NCI-H1105 (cell line): ENCODE results near the gene MED4.

Experiments
- DNase-seq: peaks from one replicate; lab custom pipeline; 2025; lab: John Stamatoyannopoulos, UW

The MED4 gene

DNA sequence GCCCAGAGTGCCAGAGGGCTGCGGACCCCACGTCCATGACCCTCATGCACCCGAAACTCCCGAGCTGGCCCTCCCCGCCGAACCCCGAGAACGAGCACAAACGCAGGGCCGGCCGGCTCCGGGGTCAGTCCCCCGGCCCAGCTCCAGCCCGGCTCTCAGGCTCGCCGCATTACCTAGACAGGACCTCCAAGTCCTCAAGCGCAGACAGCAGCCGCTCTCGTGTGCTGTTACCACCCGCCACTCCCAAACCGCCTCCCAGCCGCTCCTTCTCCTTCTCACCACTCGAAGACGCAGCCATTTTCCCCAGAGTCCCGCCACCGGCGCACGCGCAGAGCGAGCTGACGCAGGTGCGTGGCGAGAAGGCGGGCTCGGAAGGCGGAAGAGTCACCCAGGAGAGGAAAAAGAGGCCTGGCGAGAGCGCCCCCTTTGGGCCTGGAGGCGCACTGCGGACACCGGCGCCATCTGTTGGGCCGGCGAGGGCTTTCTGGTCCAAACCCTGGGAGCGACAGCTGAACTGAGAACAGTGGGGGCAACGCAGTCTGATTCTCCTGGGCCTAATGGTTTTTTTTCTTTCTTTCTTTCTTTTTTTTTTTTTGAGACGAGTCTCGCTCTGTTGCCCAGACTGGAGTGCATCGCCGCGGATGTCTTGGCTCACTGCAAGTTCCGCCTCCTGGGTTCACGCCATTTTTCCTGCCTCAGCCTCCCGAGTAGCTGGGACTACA, at the start of gene MED4:
Gene MED4, minus strand, starts transcription at position 324 of the 722 bp plus-strand sequence. Its CDS starts 26 bp downstream, at position 298.
- DNase-seq = peak; percentile 70

DNA sequence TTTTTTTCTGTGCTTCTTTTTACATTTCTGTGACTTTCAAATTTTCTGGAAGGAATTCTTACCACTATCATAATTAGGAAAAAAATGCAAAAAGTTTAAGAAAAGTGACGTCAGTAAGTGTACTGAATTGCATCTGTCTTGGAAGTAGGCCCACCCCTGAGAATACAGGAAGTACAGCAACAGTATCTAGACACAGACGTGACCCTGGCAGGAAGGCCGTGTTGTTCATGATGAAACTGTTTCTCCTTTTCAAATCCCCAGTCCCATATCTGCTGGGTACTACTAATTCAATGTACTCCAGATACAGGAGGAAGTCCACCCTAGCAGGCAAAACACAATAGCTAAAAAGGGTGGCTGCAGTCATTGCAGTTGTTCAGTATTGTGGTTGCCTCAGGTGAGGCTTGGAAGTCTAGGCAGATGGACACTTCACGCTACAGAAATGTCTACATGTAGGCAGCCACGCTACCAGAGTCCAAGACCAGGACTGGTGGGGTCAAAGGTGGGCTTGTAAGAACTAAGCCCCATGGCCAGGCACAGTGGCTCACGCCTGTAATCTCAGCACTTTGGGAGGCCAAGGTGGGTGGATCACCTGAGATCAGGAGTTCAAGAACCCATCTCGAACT, 49.6 kb upstream of the MED4 start:
- DNase-seq = no peak

DNA sequence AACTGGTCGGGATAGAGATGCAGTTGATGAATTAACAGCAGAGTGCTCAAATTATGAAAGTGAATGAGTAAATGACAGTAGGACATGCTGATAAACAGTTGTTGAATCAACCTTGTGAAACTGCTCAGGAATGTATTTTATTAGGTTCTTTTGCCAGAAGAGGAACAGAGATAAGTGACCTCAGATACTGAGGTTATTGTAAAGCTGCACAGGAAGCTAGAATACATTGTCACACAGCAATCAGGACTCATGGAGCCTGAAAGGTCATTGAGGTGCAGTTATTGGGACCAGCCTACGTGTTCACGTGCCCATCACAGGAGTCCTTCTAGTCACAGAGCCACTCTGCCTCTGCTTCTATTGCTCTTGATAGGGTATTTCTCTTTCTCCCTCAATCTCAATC, 47.5 kb upstream of the MED4 start:
- no peak for DNase-seq

DNA sequence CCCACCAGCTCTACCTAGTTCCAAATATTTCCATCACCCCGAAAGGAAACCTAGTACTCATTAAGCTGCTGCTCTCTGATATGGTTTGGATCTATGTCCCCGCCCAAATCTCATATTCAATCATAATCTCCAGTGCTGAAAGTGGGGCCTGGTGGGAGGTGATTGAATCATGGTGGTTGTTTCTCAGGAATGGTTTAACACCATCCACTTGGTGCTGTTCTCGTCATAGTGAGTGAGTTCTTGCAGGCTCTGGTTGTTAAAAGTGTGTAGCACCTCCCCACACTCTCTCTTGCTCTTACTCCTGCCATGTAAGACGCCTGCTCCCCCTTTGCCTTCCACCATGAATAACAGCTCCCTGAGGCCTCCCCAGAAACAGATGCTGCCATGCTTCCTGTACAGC, 43.4 kb upstream of the MED4 start:
- no peak for DNase-seq

GRCh38 chr13:48132961-48133360, 38.1 kb upstream of the MED4 start:
- no peak for DNase-seq

GRCh38 chr13:48131533-48131932, 36.6 kb upstream of the MED4 start:
- no peak for DNase-seq

- DNase-seq = no peak
Measured at GRCh38 chr13:48126944-48127830, 32.3 kb upstream of the MED4 start.

DNA sequence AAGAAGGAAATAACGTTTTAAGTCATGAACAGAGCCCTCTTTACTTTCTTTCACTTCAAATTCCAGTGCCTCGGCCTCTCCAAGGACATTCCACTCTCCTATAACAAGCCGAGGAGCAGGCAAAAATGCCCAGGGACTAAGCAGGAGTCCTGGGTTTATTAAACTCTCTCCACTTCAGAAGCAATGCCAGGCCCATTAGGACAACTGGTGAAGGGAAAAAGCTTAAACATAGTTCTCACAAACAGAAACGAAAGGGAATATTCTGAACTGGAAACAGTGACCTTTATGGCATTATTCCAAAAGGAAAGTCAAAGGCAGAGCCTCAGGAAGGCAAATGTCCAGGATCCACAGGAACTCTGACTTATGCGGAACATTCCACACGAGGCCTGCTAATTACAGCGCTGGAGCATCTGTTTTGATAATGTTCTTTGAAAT, 30.9 kb upstream of the MED4 start:
- DNase-seq = no peak

GRCh38 chr13:48123812-48124211, 28.9 kb upstream of the MED4 start:
- DNase-seq = no peak

DNA sequence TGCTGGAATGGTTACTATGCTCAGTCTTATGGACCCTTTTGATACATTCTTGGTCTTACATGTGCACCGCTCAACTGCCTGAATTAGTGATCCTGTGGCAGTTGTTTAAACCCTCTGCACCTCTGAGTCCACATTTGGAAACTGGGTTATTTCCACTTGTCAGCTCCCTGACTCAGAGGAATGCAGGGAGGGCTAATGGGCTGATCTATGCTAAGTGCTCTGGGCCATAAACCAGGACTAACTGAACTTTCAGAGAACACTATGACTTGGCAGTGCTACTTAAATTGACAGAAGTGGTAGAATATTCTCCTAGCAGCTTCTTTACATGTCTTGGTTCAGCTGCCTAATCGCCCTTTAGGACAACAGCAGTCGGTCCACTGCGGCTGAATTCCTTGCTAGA, 26.8 kb upstream of the MED4 start:
- no peak for DNase-seq

DNA sequence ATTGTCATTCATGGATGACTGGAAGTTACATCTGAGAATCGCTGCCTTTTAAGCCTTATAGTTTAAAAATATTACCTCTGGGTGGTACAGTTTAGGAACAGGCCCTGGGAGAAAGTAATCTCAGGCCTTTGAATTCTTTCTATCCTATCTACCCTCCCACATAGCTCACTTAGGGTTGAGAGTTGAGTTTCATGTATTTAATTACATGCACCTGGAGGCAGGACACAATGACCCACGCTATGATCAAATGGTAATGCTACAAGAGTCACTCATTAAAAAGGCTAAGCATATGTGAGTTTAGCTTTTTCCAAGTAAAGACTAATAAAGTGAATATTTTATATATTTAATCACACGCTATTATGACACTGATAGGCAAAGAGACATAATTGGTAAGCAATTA, 25.3 kb upstream of the MED4 start:
- DNase-seq = no peak

- DNase-seq = no peak
Measured at GRCh38 chr13:48118030-48118429, 23.1 kb upstream of the MED4 start.

- DNase-seq = no peak
Measured at GRCh38 chr13:48116808-48117207, 21.9 kb upstream of the MED4 start.

GRCh38 chr13:48113756-48114130, 18.8 kb upstream of the MED4 start:
- DNase-seq = no peak

DNA sequence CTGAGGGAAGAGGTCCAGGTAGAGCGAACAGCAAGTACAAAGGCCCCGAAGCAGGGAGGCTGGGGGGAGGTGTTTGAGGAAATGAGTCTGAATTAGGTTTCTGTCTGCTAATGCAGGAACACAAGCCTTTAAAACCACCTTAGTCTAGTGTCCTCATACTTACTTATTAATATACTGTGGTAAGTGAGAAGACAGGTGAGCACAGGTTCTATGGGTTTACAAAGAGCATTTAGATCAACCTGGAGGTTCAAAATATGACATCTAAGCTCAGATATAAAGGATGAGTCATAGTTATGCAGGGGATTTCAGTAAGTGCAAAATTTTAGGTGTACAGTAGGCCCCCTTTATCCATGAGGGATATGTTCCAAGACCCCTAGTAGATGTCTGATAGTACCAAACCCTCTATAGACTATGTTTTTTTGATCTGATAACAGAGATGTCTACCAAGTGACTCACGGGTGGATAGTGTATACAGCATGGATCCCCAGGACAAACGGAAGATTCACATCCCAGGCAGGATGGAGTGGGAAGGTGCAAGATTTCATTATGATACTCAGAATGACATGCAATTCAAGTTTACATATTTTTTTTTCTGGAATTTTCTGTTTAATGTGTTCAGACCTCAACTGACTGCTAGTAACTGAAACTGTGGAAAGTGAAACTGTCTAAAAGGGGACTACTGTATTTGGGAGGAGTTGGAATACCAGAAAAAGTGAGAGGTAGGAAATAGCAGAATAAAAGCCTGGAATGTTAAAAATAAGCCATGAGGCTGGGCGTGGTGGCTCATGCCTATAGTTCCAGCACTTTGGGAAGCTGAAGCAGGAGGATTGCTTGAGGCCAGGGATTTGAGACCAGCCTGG, 18.2 kb upstream of the MED4 start:
- no peak for DNase-seq

- DNase-seq = no peak
Measured at GRCh38 chr13:48110931-48111721, 16.2 kb upstream of the MED4 start.

DNA sequence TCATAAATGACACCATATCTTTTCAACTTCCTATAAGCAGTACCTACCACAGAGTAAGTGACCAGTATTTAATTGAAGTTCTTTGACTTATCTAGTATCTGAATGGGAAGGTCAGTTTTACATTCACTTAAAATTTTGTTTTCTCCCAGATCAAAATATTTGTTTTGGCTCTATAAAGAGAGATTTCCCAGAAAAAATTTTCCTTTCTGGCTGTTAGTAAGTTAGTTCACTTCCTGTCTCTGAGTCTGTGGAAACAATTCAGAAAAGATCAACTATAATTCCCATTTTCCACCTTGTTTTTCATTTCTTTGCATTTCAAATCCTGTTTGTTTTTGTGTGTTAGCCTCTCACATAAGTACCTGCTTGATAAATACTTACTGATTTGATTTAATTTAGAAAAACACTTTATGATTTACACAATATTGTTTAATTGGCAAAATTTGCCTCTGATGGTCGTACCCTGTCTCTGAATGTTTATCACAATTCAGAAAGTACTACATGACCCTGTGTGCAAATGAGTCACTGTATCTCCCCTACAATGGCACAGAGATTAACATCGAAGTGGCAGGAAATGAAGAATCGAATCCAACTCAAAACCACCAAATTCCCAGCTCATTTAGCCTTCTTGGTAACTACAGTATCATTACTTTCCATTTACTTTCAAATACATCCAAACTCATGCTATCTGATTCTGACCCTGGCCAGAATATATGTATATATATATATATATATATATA, 15.4 kb upstream of the MED4 start:
- no peak for DNase-seq

- DNase-seq = no peak
Measured at GRCh38 chr13:48108106-48108505, 13.2 kb upstream of the MED4 start.

GRCh38 chr13:48097793-48098192, 2.9 kb upstream of the MED4 start:
- DNase-seq = no peak

- no peak for DNase-seq
Measured at GRCh38 chr13:48096670-48097069, 1.8 kb upstream of the MED4 start.
